ENCODE data around the gene PLD1.
"Not testable (repeated sequence)": the region's sequence is repeated elsewhere in the genome, so short reads cannot be mapped to it uniquely, and the experiment has no call there.

Gene PLD1

GRCh38 chr3:171649911-171650592 lies 160.2 kb downstream of the PLD1 start:
- no peak for DNase-seq

- DNase-seq = no peak
Observed at GRCh38 chr3:171649267-171649666, 161.0 kb downstream of the PLD1 start.

GRCh38 chr3:171648069-171648468 lies 162.2 kb downstream of the PLD1 start:
- no peak for DNase-seq

GRCh38 chr3:171646357-171647133 lies 163.7 kb downstream of the PLD1 start:
- DNase-seq = no peak

GRCh38 chr3:171644681-171645080 lies 165.6 kb downstream of the PLD1 start:
- no peak for DNase-seq

GRCh38 chr3:171643681-171644080 lies 166.6 kb downstream of the PLD1 start:
- DNase-seq = no peak

DNA sequence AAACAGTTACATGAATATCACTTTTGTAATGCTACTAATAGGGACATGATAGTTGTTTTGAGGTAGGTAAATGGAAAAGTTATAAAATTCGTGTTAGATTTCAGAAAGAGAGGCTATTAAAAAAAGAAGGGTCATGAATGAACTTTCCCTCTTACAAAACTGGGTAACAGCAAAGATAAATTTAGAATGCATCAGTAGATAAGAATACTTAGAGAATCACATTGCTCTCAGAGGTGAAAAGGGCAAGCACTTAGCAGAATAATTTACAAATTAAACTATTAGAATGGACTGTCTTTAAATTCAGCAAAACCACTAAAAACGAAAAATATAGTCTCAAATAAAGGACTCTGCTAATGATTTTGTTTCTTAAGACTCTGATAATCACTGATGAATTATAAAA lies 167.2 kb downstream of the PLD1 start:
- no peak for DNase-seq

DNA sequence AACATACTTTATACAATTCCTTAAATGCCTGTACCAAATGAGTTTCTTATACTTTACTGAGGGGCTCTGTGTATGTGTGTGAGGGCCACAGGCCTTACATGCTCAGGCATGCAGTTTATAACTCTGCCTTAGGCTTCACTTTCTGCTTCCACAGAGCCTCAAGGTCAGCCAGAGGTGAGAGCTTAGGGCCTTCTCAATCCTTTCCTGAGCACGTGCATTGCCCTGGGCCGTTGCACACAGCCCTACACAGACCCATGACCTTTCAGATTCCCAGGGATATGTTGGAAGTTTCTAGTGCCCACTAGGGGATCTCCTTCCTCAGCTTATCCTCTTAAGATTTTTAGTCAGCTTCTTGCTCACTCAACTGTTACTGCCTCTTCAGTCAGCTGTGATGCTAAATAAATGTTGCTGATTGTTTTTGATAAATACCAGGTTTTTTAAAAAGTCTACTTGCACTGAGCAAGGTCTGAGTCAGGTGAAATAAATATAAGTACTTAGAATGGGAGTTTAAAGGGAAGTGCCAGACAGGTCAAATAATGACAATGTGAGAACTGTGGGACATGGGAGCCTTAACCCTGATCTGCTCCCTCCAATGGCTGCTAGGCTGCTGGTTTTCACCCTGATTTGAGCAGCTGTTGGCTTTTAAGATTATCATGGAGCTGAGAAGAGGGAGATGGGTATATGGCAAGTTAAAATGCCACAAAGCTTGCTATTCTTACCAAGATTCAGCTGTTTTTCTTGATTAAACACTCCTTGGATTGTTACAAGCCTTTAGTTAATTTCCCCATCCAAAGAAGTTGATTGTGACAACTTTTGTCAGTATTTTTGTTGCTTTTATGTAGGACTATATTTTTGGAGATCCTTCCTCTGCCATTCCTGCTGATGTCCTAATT lies 169.5 kb downstream of the PLD1 start:
- DNase-seq = no peak

GRCh38 chr3:171636666-171637065 lies 173.6 kb downstream of the PLD1 start:
- no peak for DNase-seq

GRCh38 chr3:171632766-171633165 lies 177.5 kb downstream of the PLD1 start:
- DNase-seq = no peak

DNA sequence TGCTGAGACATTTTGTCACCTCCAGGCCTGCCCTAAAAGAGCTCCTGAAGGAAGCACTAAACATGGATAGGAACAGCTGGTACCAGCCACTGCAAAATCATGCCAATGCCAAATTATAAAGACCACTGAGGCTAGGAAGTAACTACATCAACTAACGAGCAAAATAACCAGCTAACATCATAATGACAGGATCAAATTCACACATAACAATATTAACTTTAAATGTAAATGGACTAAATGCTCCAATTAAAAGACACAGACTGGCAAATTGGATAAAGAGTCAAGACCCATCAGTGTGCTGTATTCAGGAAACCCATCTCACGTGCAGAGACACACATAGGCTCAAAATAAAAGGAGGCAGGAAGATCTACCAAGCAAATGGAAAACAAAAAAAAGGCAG lies 183.5 kb downstream of the PLD1 start:
- not testable (repeated sequence) for DNase-seq

DNA sequence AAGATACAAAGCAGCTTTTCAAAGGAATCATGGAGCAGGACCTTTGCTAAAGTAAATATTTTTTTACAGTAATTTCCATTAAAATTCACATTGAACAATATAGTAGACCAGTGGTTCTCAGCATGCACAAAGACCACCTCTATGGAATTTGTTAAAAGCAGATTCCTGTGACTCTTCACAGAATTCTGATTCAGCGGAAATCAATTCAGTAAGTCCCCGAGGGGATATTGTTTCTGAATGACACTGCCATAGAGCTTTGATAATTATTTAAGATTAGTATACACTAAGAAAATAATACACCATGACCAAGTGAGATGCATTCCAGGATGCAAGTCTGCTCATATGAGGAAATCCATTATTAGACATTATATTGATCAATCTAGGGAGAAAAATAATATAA lies 188.2 kb downstream of the PLD1 start:
- no peak for DNase-seq

- DNase-seq = no peak
Observed at GRCh38 chr3:171620825-171621434, 189.4 kb downstream of the PLD1 start.

- no peak for DNase-seq
Observed at GRCh38 chr3:171616798-171617197, 193.5 kb downstream of the PLD1 start.

- DNase-seq = no peak
Observed at GRCh38 chr3:171615686-171616085, 194.6 kb downstream of the PLD1 start.

- no peak for DNase-seq
Observed at GRCh38 chr3:171615281-171615680, 195.0 kb downstream of the PLD1 start.

GRCh38 chr3:171614318-171614921 lies 195.9 kb downstream of the PLD1 start:
- no peak for DNase-seq

DNA sequence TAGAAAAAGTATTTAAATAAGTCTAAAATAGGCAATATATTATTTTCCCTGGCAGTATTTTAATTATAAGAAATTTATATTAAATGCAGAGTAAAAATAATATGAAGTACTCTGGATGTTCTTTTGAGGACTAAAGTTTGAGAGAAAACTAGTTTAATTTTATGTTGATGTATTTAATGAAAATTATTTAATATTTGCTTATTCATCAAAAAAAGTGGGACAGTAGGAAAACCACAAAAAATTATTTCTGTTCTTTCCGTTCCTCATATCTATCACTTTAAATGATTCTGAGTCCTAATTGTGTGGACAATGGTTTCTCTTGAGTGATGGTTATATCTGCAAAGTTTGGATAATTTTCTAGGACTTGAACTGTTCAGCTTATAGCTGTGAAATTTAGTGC lies 202.8 kb downstream of the PLD1 start:
- no peak for DNase-seq

GRCh38 chr3:171606151-171606751 lies 204.0 kb downstream of the PLD1 start:
- no peak for DNase-seq

GRCh38 chr3:171604370-171604769 lies 205.9 kb downstream of the PLD1 start:
- no peak for DNase-seq

GRCh38 chr3:171602072-171602471 lies 208.2 kb downstream of the PLD1 start:
- DNase-seq = no peak

GRCh38 chr3:171600030-171600429 lies 210.3 kb downstream of the PLD1 start:
- no peak for DNase-seq
